GM21447 (cell line): ENCODE measurements around the gene WSB1.
A peak's percentile ranks its signal among the peaks of the same experiment; 100 is the strongest.

Experiments
- ATAC-seq: cut with Tn5 transposase; IDR thresholded peaks from one replicate; pipeline ENCODE4 v1.9.1; 2021; ENCODE audit not compliant: unreplicated experiment

WSB1 gene

DNA sequence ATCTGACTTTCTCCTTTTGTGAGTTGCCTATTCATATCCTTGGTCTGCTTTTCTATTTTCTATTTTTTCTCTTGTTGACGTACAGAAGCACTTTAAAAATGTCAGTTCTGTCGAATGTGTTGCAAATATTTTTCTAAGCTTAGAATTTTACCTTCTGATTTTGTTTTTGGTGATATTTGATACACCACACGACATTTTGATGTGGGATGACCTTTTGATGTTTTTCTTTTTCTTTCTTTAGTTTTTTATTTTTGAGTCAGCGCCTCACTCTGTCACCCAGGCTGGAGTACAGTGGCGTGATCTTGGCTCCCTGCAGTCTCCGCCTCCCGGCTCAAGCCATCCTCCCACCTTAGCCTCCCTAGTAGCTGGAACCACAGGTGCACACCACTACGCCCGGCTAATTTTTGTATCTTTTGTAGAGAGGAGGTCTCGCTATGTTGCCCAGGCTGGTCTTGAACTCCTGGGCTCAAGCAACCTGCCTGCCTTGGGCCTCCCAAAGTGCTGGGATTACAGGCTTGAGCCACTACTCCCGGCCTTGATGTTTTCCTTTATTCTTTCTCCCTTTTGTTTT, 39.6 kb downstream of the WSB1 start:
- ATAC-seq: no peak

DNA sequence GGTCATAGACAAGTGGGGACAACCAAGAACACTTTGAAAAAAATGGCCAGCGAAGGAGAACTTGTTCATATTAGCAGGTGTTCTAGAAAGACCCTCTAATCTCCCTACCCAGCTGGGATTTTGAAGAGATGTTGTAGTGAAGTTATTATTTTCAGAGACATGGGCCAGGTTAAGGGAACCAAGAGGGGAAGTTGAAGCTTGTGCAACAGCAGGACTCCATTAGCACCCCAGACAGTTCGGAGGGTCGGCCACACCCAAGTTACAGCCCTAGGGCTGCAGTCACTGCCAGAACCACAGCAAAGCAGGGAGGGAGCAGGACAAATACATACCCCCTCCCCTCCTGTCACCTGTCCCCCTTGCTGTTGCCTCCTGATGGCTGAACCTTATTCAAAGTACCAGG, 42.3 kb downstream of the WSB1 start:
- ATAC-seq: no peak

DNA sequence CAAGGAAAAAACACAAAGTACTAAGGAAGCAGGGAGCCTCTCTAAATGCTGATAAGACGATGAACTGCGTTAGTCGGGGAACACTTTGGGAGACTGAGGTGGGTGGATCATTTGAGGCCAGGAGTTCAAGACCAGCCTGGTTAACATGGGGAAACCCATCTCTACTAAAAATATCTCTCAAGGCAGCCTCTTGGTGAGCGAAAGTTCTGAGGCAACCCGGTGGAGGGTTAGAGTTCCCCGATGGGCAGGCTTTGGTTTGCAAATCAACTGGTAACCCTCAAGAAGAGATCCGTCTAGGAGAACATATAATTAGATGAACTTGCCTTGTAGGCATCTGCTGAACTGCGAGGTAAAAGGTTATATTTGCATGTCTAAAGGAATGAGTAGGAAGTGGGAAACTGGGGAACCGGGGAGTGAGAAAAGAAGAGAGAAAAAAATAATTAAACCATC, 44.6 kb downstream of the WSB1 start:
- ATAC-seq: peak; percentile 70

DNA sequence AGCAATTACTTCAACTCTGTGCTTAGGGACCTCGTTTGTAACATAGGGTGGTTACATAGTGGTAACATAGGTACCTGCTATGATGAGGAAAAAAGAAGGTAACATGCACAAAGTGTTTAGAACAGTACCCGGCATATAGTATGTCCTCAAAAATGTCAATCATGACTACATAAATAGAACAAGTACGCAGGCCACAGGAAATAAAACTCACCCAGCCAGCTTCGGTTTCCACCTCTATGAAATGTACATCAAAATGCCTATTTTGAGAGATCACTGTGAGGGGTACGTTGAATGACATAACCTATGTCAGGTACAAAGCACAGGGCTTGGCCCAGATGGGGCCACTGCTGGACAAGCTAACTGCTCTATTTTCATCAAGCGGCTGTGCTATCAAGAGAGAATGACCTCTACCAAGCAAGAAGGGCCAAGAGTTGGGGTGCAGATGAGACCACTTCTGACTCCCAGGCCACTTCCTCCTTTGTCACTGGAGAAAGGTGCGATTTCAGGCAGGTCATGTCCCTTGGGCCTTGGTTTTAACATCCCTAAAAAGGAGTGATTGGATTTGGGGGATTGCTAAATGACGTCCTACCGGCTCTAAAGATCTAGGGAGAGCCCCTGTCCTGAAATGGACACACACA, 45.4 kb downstream of the WSB1 start:
- ATAC-seq: peak; percentile 49

DNA sequence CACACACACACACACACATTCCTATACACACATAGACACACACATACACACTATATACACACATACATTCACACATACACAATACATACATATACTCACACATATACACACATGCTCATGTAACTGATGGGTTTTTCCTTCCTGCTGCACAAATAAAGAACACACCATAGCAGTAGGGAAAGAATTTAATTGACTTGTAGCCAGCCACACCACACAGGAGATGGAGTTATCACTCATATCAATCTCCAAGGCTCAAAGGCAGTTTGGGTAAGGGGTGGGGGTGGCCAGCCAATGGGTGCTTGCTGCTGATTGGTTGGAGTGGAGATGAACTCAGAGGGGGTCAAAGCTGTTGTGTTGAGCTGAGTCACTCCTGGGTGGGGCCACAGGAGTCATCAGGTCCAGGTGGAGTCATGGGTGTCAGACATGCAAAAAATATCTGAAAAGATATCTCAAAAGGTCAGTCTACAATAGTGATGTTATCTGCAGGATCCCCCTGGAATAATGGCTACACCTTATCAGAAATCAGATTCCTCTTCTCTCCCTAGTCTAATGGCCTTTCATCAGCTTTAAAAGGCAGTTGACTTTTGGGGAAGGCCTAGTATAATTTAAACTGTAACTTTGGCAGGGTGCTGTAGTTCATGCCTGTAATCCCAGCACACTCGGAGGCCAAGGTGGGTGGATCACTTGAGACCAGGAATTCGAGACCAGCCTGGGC, 46.1 kb downstream of the WSB1 start:
- no peak for ATAC-seq

DNA sequence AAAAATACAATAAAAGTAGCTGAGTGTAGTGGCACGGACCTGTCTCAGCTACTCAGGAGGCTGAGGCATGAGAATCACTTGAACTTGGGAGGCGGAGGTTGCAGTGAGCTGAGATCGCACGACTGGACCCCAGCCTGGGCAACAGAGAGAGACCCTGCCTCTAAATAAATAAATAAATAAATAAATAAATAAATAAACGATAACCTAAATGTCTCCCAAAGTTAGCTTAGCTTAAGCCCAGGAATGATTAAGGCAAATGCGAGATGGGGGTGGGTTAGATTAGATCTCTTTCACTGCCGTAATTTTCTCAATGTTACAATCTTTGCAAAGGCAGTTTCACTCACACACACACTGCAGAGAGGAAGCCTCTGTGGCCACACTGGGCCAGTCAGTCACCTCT, 46.7 kb downstream of the WSB1 start:
- no peak for ATAC-seq

DNA sequence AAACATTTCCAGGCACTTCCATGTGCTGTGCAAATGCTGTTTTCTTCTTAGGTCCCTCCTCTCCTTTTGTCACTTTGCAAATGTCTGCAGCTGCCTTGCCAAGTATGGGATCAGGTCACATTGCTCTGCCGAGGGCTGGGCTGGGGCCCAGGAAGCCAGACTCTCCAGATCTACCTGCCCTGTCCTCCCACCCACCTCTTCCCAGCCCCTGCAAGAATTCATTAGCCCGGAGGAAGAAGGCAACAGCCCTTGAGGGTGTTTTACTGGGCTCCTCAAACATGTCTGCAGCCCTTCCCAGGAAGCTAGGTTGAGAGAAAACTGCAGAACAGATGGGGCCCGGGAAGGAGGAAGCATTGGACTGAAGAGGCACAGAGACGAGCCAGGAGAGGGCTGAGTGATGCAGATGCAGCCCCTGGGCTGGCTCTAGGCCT, 47.1 kb downstream of the WSB1 start:
- no peak for ATAC-seq

DNA sequence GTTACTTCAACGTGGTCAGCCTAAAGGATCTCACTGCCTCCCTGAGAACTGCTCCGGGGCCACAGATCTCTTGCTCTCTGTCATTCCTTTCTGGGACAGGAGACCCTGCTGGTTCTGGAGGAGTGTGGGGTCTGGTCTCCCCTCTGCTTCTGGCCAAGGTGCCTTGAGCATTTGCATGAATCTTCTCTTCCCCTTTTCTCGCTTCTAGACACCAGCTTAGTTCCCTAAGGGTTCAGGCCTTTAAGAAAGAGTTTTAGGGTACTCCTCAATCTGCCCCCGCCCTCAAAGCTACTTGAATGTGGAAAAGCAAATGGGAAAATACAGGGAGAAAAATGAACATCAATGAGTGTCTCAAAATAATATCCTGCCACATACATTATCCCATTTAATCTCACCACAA, 48.1 kb downstream of the WSB1 start:
- no peak for ATAC-seq

DNA sequence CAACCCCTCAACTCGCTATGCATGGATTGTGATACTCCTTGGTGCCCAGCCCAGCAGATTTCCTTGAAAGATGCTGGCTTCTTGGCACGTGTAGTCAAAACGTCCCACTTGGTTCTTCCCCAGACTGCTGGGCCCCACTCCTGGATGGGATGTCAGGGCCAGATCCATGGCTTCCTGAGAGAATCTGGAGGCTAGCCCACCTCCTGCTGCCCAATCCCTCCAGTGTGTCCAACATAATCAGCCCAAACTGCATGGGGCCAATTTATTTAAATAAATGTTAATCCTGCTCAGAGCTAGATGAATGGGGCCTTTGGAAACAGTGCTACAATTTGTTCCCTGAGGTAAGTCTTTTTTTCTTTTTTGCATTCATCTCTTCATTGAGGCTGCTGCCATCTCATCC, 49.4 kb downstream of the WSB1 start:
- no peak for ATAC-seq

DNA sequence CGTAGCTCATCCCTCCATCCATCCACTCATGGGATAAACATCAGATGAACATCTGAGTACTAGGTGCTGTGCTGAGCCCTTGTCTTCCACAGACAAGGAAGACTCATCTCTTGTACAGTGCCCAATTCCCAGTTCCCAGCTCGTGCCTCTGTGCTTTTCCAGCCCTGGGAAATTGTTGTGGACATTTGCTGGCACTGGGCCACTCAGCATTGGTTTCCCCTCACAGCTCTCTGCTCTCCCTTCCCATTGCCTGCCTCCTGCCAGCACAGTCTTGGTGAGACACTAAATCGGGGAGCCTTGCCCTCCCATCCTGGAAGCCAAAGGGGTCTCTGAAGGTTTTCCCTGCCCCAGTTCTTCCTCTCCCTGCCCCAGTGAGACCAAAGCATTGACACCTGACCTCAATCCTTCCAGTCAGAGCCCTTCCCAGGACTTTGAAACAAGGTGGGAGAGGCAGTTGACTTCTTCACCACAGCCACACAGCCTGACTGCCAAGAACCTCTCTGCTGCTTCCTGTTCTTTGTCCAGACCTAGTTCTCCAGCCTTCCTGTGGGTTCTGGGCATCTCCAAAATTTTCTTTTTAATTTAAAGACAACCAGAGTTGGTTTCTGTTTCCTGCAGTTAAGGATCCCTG, 50.2 kb downstream of the WSB1 start:
- no peak for ATAC-seq

DNA sequence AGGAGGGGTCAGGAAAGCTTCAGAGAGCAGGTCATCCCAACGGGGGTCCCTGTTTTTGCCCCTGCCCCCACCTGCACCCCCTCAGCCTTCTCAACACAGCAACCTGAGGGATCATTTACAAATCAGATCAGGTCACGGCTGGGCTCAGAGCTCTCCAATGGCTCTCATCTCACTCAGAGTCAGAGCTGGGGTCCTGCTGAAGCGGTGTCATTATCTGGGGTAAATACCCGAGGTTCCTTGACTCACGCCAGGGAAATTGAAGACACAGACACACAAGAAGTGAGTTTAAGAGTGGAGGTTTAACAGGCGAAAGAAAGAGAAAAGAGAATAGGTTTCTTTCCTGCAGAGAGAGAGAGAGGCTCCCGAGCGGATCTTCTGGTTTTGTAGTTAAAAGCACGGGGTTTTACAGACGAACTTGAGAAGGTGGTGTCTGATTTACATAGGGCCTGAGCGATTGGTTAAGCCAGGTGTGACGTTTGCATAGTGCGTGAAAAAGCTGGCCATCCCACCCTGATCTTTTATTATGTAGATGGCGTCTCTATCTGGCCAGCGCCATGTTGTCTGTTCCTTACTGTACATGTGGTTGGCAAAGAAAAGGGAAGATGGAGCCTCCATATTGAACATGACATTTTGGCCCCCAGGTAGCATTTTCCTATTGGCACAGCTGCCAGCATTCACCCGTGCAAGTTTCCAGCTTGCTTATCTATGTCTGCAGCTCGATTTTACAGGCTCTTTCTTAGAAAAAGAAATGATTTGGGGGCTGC, 51.4 kb downstream of the WSB1 start:
- ATAC-seq: no peak

DNA sequence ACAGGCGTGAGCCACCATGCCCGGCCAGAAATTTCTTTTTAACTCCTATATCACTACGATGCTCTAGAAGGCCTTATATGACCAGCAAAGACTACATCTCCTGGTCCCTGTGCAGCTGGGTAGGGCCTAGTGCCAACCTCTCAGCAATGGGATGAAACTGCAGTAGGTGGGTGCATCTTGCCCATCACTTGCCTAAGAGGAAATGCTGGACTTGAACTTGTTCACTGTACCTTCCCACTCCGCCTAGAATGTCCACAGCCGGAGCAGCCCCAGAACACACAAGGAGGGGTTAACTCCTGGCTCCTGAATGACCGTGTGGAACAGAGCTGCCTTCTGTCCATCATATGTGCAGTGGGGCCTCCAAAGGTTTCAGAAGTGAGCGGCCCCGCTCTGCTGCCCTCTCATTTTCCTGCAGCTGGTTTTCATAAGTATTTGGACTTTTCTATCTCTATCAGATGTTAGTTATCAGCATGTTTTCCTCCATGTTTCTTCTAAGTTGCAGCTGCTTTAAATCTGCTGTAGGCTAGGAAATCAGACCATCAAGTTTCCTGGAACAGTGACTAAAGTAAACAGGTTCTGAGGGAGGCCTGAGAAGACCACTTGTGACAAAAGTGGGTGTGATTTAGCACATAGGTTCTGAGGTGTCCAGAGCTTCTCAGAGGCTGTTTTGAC, 52.5 kb downstream of the WSB1 start:
- no peak for ATAC-seq

DNA sequence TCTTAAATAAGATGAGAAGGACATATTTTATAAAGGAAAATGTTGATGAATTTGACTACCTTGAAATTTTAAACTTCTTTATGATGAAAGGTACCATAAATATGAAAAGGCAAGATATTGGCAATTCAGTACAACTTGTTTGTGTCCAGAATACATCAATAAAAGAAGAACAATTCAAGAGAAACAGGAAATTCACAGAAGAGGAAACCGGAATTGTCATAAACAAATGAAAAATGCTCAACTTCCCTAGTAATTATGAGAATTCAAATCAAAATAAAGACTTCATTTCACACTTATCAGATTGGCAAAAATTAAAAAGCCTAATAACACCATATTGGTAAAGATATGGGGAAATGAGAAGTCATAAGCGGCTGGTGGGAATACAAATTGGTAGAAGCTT, 54.3 kb downstream of the WSB1 start:
- ATAC-seq: no peak

DNA sequence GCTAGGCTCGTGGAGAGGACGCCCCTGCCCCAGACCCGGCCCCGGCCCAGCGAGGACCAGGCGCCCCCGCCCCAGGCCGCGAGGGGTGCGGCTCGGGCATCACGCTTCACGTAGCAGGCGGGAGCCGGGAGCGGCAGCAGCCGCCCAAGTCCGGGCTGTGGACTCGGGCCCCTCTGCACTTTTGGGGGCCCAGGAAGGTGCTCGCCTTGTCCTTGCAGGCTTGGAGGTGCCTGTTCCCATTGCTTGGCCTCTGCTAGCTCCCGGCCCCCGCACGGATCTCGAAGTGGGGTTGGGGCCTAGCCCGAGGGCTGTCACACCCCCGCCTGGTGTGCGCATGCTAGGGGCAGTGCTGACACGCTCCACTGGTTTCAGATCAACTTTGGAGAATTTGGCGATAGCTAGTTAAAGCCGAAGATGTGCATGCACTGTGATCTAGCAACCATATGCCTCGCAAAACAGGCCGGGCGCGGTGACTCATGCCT, 55.7 kb downstream of the WSB1 start:
- no peak for ATAC-seq

DNA sequence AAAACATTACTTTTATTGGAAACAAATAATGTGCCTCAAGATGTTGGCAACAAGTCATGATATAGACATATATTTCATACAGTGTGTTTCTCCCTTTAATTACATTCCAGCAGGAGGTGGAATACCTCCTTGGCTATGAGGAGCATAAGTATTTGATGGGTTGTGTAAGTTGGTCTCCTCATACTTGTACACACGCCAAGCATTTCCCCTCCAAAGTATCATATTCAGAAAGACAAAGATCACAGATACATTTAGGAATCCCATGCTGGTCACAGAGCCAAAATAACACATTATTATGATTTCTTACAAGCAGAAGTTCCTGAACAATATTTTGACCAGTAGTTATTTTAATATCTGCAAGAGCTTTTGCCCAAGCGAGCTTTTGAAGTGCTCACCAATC, 57.8 kb downstream of the WSB1 start:
- ATAC-seq: no peak

DNA sequence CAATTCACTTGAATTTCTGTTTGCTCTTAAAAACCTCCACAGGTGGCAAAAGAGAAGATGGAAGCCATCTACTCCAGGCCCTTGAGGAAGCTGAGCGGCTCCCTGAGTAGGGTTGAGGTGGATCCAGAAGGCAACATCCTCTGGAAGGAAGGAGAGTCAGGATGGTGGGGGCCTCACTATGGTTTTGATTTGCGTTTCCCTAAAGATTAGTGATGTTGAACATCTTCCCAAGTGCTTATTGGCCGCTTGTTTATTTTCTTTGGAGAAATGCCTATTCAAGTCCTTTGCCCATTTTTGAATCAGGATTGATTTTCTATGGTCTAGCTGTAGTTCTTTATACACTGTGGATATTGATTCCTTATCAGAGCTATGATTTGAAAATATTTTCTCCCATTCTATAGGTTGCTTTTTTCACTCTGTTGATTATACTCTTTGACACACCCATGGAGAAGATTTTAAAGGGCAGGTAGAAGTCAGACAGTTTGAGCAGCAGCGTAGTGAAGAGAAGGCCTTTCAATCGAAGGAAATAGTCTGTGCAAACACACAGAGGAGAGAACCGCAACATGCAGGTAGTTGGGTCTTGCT, 58.6 kb downstream of the WSB1 start:
- ATAC-seq: no peak

DNA sequence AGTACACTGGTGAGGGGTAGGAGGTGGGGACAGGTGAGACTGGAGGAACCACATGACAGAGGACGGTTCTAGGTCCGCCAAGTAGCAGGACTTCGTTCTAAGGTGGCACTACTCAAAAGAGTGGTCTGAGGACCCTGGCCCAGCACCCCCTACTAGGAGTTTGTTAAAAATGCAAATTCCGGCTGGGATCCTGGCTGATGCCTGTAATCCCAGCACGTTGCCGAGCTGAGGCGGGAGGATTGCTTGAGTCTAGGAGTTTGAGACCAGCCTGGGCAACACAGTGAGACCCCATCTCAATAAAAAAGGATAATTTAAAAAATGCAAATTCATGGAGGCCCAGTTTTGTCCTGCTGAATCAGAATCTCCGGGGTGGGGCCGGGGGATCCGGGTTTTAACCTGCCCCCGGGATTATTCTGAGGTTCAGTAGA, 59.1 kb downstream of the WSB1 start:
- no peak for ATAC-seq

DNA sequence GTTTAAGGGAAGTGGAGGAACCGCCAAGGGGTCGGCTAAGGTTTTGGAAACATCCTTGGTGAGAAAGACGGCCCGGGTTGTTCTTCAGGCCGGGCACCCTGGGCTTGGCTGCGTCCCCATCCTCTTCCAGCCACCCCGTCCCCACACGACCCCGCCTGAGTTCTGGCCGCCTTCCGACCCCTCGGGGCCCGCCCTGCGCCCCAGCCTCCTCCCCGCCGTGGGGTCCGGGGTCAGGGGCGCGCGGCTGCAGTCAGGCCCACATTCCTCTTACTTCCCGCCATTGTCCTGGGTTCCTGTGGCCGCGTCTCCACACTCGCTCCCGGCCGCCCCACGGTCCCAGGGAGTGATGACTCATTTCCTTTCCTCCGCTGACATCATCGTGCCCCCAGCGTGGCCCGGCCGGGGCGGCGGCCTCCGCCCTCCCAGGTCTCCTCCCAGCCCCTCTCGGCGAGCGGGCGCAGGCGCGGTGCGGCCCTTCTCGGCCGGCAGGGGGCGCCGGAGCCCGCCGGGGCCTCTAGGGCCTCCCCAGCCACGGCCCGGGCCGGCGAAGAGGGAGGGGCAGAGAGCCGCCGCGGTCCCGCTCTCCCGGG, 59.6 kb downstream of the WSB1 start:
- ATAC-seq: peak; percentile 84

DNA sequence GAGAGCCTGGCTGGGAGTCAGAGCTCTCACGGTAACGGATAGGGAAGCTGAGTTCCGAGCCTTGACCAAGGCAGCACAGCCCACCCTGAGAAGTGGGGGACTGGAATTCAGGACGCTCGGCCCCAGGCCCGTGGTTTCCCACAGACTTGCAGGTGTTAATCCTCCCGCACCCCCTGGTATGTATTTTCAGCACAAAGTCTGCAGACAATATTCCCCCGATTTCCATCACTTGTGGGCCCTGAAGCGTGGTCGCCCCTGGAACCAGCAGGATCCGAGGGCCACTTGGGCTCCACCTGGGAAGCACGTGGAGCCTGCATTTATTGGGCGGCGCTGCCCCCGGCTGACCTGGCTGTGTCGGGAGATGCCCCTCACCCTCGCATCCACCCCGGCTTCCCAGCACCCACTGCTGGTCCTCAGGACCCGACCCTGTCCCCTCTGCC, 60.2 kb downstream of the WSB1 start:
- peak; percentile 3 for ATAC-seq
